Activated CD4-positive, CD25-positive, alpha-beta regulatory T cell treated with anti-CD3 and anti-CD28 coated beads, Interleukin-2, amount 50 U/mL, for 72 hours (primary cell): ENCODE measurements around the gene MYO18A.
"Not testable (repeated sequence)": the region's sequence is repeated elsewhere in the genome, so short reads cannot be mapped to it uniquely, and the experiment has no call there.

ENCODE experiments used
- DNase-seq: peaks from one replicate; pipeline ENCODE4 v3.0.0; 2021

MYO18A gene

GRCh38 chr17:29102046-29102445 is 78.2 kb downstream of the MYO18A start:
- DNase-seq = no peak

GRCh38 chr17:29100296-29100695 is 79.9 kb downstream of the MYO18A start:
- DNase-seq = no peak

- DNase-seq = no peak
These were observed 80.7 kb downstream of the MYO18A start for GRCh38 chr17:29099527-29099926.

GRCh38 chr17:29096094-29096493 is 84.1 kb downstream of the MYO18A start:
- DNase-seq = no peak

- DNase-seq = no peak
These were observed 84.8 kb downstream of the MYO18A start for GRCh38 chr17:29095439-29095838.

- DNase-seq = no peak
These were observed 86.0 kb downstream of the MYO18A start for GRCh38 chr17:29094101-29094708.

GRCh38 chr17:29093090-29093871 is 86.9 kb downstream of the MYO18A start:
- no peak for DNase-seq

- DNase-seq = no peak
These were observed 88.5 kb downstream of the MYO18A start for GRCh38 chr17:29091606-29092289.

GRCh38 chr17:29090750-29091605 is 89.2 kb downstream of the MYO18A start:
- DNase-seq = no peak

- no peak for DNase-seq
These were observed 90.1 kb downstream of the MYO18A start for GRCh38 chr17:29090108-29090507.

GRCh38 chr17:29089601-29090044 is 90.6 kb downstream of the MYO18A start:
- DNase-seq = no peak

GRCh38 chr17:29088782-29089181 is 91.4 kb downstream of the MYO18A start:
- DNase-seq = not testable (repeated sequence)

GRCh38 chr17:29086628-29087332 is 93.4 kb downstream of the MYO18A start:
- DNase-seq = no peak

- no peak for DNase-seq
These were observed 95.0 kb downstream of the MYO18A start for GRCh38 chr17:29085223-29085622.

GRCh38 chr17:29084541-29085146 is 95.6 kb downstream of the MYO18A start:
- DNase-seq = no peak

- DNase-seq = no peak
These were observed 99.2 kb downstream of the MYO18A start for GRCh38 chr17:29080965-29081364.

- DNase-seq = no peak
These were observed 99.9 kb downstream of the MYO18A start for GRCh38 chr17:29080323-29080722.

- no peak for DNase-seq
These were observed 100.3 kb downstream of the MYO18A start for GRCh38 chr17:29079887-29080286.

GRCh38 chr17:29079433-29079832 is 100.8 kb downstream of the MYO18A start:
- DNase-seq = no peak

GRCh38 chr17:29078183-29079045 is 101.8 kb downstream of the MYO18A start:
- no peak for DNase-seq

GRCh38 chr17:29077320-29077719 is 102.9 kb downstream of the MYO18A start:
- no peak for DNase-seq
